Hepatocyte (in vitro differentiated cells): Measurements from ENCODE around the gene ABCB11. TPM values are rescaled to one million over a fixed set of nuclear protein-coding genes. Genes with fewer than 3 reads are reported as not detected.

Source experiments
- DNase-seq: peaks from one replicate; pipeline ENCODE4 v3.0.0-alpha.2; 2016; ENCODE audit warnings: low spot score
- H2AFZ ChIP-seq: fragments of 200-600 bp; sonication (generic); 2 replicates; pipeline ENCODE4 v1.6.0; 2016; ENCODE audit warnings: antibody characterized with exemption, mild to moderate bottlenecking
- H3K27ac ChIP-seq: fragments of 200-600 bp; sonication (generic); 2 replicates; pipeline ENCODE4 v1.5.1; 2016; ENCODE audit warnings: mild to moderate bottlenecking
- H3K27me3 ChIP-seq: fragments of 200-600 bp; sonication (generic); 2 replicates; pipeline ENCODE4 v1.6.1; 2016
- H3K36me3 ChIP-seq: fragments of 200-600 bp; sonication (generic); replicated peaks from 2 replicates; pipeline ENCODE4 v1.5.1; 2016; ENCODE audit warnings: low read depth; ENCODE audit not compliant: insufficient read depth
- H3K4me1 ChIP-seq: fragments of 200-600 bp; sonication (generic); 2 replicates; pipeline ENCODE4 v1.5.1; 2016; ENCODE audit warnings: mild to moderate bottlenecking, moderate library complexity; ENCODE audit not compliant: insufficient read depth
- H3K4me2 ChIP-seq: fragments of 200-600 bp; sonication (generic); 2 replicates; pipeline ENCODE4 v1.6.0; 2016
- H3K4me3 ChIP-seq: fragments of 200-600 bp; sonication (generic); 2 replicates; pipeline ENCODE4 v1.5.1; 2016; ENCODE audit warnings: mild to moderate bottlenecking
- H3K79me2 ChIP-seq: fragments of 200-600 bp; sonication (generic); 2 replicates; pipeline ENCODE4 v1.6.0; 2017; ENCODE audit warnings: mild to moderate bottlenecking
- H3K9me2 ChIP-seq: fragments of 200-600 bp; sonication (generic); replicated peaks from 2 replicates; pipeline ENCODE4 v1.6.0; 2017; ENCODE audit warnings: mild to moderate bottlenecking; ENCODE audit not compliant: insufficient read depth
- H3K9me3 ChIP-seq: fragments of 200-600 bp; sonication (generic); 2 replicates; pipeline ENCODE4 v1.5.1; 2016; ENCODE audit warnings: low read depth, mild to moderate bottlenecking
- H4K20me1 ChIP-seq: fragments of 200-600 bp; sonication (generic); 2 replicates; pipeline ENCODE4 v1.6.0; 2016; ENCODE audit warnings: mild to moderate bottlenecking; ENCODE audit not compliant: insufficient read depth, poor library complexity, severe bottlenecking
- EZH2 ChIP-seq: fragments of 200-600 bp; sonication (generic); IDR thresholded peaks from 2 replicates; pipeline ENCODE4 v1.6.1; 2016; ENCODE audit warnings: antibody characterized with exemption, mild to moderate bottlenecking, borderline replicate concordance
- EZH2phosphoT487 ChIP-seq: fragments of 200-600 bp; sonication (generic); IDR thresholded peaks from one replicate; pipeline ENCODE4 v1.6.1; 2018; ENCODE audit warnings: antibody characterized with exemption, mild to moderate bottlenecking, low read depth, moderate library complexity; ENCODE audit not compliant: unreplicated experiment, severe bottlenecking
- WGBS: methylation state at CpG from one replicate; pipeline ENCODE4 v1.1.6; 2016; ENCODE audit warnings: low lambda C conversion rate; ENCODE audit errors: missing lambda C conversion rate; 5-methylcytosine and 5-hydroxymethylcytosine counted together
- polyA plus RNA-seq: library from polyadenylated mRNA; unstranded; fragments of >200 nt; fragmentation: Nextera tagmentation; extraction: Ambion mirVana; gene quantifications from 2 replicates; pipeline ENCODE4 v1.2.1, GENCODE V29; 2016
- total RNA-seq: library from RNA; depleted of rRNA; stranded (reverse); fragments of >200 nt; gene quantifications from 2 replicates; pipeline ENCODE4 v1.2.3, GENCODE V29; 2014
- TF ChIP-seq, protein P1 (sequence below): fragments of 200-600 bp; sonication (generic); IDR thresholded peaks from 2 replicates; pipeline ENCODE4 v1.5.1; 2016; ENCODE audit warnings: antibody characterized with exemption, mild to moderate bottlenecking; ENCODE audit not compliant: poor library complexity

ABCB11 gene
- total and polyA plus RNA-seq, 2 experiments from 2014 or later, result 2.0 to 9.2 TPM

GRCh38 chr2:168964251-168964807 is 66.8 kb downstream of the ABCB11 start:
- no peaks in the 10 kb centered on the region for H3K9me3 ChIP-seq
- H3K79me2 ChIP-seq, result no peaks in the 10 kb centered on the region
- no peak overlapping the region for H3K4me3 ChIP-seq
- 89% methylated on average over 3 of the region's 3 CpGs for WGBS
- no peaks in the 10 kb centered on the region for H3K36me3 ChIP-seq
- H3K27ac ChIP-seq, result no peak overlapping the region
- no peak for DNase-seq
- no peaks in the 10 kb centered on the region for H3K9me2 ChIP-seq
- H3K27me3 ChIP-seq, result no peaks in the 10 kb centered on the region
- TF ChIP-seq, protein P1, sequence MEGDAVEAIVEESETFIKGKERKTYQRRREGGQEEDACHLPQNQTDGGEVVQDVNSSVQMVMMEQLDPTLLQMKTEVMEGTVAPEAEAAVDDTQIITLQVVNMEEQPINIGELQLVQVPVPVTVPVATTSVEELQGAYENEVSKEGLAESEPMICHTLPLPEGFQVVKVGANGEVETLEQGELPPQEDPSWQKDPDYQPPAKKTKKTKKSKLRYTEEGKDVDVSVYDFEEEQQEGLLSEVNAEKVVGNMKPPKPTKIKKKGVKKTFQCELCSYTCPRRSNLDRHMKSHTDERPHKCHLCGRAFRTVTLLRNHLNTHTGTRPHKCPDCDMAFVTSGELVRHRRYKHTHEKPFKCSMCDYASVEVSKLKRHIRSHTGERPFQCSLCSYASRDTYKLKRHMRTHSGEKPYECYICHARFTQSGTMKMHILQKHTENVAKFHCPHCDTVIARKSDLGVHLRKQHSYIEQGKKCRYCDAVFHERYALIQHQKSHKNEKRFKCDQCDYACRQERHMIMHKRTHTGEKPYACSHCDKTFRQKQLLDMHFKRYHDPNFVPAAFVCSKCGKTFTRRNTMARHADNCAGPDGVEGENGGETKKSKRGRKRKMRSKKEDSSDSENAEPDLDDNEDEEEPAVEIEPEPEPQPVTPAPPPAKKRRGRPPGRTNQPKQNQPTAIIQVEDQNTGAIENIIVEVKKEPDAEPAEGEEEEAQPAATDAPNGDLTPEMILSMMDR, result no peak
- TF ChIP-seq EZH2, result no peak
- TF ChIP-seq EZH2phosphoT487, result no peak
- H3K4me2 ChIP-seq, result no peak overlapping the region
- no peaks in the 10 kb centered on the region for H3K4me1 ChIP-seq
- H2AFZ ChIP-seq, result no peak overlapping the region
- H4K20me1 ChIP-seq, result no peaks in the 10 kb centered on the region

DNA sequence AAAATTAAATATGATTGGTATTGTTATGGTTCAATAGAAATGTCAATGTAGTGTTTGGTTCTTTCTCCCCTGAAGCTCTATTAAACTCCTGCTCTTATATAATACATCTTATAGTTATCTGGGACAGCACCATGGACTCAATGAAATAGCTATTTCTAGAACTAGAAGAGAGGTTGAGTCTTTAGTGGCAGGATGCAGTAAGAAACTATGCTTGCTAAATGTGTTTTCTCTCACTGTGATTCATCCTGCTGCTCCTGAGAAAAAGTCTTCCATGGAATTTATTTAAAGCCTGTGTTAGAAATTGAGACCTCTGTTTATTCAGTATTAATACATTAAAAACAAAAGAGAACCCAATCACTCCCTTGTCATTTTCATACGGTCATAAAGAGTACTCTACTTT is 68.5 kb downstream of the ABCB11 start:
- Histone ChIP-seq H3K4me1 (no peaks in the 10 kb centered on the region), H3K36me3 (no peaks in the 10 kb centered on the region), H3K27me3 (no peaks in the 10 kb centered on the region), H3K27ac (no peak overlapping the region), H4K20me1 (no peaks in the 10 kb centered on the region), H3K9me2 (no peaks in the 10 kb centered on the region), H3K79me2 (no peaks in the 10 kb centered on the region), H2AFZ (no peak overlapping the region), H3K4me2 (no peak overlapping the region), H3K4me3 (no peak overlapping the region), H3K9me3 (no peaks in the 10 kb centered on the region)
- no peak for TF ChIP-seq EZH2
- TF ChIP-seq, protein P1, result no peak
- no peak for TF ChIP-seq EZH2phosphoT487
- 83% methylated on average over 1 of the region's 1 CpG for WGBS
- DNase-seq, result no peak

DNA sequence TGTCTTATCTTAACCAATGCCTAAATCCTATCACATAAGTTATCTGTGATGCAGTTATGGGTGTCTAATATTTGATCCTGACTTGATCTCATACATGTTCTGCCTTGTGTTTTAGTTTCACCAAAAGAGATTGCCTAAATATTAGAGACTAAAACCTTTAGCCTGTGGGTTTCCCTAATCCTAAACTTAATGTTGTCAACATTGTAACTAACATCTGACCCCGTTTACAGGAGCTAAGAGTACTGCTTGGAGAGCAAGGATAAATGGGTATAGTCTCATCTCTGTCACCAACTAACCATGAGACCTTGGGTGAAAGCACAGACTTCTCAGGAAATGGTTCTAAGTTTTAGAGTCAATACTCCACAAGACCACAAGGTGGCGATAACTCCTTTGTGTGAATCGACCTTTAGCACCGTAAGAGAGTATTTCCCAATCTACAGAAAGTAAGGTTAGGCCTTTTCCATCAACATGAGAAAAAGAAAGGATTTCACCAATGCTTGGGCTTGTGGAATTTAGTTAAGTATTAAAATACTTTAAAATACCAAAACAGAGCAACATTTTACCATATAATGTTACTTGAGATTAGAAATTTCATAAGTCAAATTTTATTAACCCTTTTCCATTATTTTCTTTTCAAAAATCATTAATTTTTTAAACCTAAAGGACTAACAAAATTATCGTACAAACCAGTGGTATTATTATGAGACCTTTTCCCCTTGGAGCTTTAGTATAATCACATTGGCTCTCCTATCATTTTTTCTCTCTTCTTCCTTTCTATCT is 69.5 kb downstream of the ABCB11 start:
- H3K36me3 ChIP-seq, result no peaks in the 10 kb centered on the region
- H3K27me3 ChIP-seq, result no peaks in the 10 kb centered on the region
- H4K20me1 ChIP-seq, result no peaks in the 10 kb centered on the region
- H3K79me2 ChIP-seq, result no peaks in the 10 kb centered on the region
- H3K9me3 ChIP-seq, result no peaks in the 10 kb centered on the region
- no peaks in the 10 kb centered on the region for H3K9me2 ChIP-seq
- TF ChIP-seq EZH2phosphoT487, result no peak
- no peak for TF ChIP-seq EZH2
- TF ChIP-seq, protein P1, result peak; percentile 81
- no peak overlapping the region for H3K4me3 ChIP-seq
- no peak overlapping the region for H3K27ac ChIP-seq
- no peak overlapping the region for H2AFZ ChIP-seq
- DNase-seq, result peak; percentile 87
- no peaks in the 10 kb centered on the region for H3K4me1 ChIP-seq
- no peak overlapping the region for H3K4me2 ChIP-seq
- 20% methylated on average over 5 of the region's 5 CpGs for WGBS
